Muscle of back (tissue), 11 donors: ENCODE measurements around the gene KCNE1. TPM values are rescaled to one million over a fixed set of nuclear protein-coding genes. Genes with fewer than 3 reads are reported as not detected.
"Not testable (repeated sequence)": the region's sequence is repeated elsewhere in the genome, so short reads cannot be mapped to it uniquely, and the experiment has no call there.

ENCODE experiments used
- DNase-seq, 3 donors: peaks; one replicate each; pipeline versions ENCODE4 v3.0.0 to v3.0.0-alpha.2; 2013
- polyA plus RNA-seq, 10 donors: library from polyadenylated mRNA; unstranded; fragments of 120-200 nt; gene quantifications; one replicate each; pipeline ENCODE4 v1.2.1, GENCODE V29; 2013; ENCODE audit not compliant: insufficient read length in 10 of 10

The KCNE1 gene
- polyA plus RNA-seq, 10 donors, result 0.15 to 0.83 (median 0.35) TPM; not detected in 1

DNA sequence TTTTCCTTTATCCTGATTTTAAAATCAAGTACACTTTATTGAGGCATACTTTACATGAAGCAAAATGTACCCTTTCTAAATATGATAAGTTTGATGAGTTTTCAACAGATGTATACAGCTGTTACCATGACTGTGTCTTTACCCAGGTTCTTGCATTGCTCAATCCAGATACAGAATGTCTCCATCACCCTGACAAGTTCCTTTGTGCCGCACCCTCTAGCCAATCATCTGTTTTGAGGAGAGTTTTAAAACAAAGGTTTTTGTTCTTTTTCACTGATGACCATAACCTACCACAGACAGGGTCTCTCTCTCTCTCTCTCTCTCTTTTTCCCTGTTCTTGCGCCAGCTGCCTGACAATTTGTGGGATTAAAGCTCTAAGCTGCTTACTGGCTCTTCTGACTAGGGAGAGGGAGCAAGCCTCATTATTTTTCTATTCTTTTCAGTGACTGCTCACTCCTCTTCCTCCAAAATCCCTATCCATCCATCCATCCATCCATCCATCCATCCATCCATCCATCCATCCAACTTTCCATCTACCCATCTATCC lies 1.2 kb upstream of the KCNE1 start:
- no peak for DNase-seq

DNA sequence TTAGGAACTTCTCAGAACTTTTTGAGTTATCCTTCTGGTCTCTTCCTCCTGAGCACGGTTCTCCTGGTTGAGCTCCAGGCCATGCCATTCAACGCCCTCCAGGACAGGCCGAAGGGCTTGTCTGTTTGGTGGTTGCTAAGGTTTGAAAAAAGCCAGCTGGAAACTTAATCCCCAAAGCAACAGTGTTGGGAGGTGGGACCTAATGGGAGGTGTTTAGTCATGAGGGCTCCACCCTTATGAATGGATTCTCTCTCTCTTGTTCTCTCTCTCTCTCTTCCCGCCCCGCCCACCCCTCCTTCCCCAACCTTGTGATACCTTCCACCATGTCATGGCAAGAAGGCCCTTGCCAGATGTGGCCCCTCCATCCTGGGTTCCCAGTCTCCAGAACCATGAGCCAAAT lies 829 bp downstream of the KCNE1 start:
- DNase-seq, result no peak

DNA sequence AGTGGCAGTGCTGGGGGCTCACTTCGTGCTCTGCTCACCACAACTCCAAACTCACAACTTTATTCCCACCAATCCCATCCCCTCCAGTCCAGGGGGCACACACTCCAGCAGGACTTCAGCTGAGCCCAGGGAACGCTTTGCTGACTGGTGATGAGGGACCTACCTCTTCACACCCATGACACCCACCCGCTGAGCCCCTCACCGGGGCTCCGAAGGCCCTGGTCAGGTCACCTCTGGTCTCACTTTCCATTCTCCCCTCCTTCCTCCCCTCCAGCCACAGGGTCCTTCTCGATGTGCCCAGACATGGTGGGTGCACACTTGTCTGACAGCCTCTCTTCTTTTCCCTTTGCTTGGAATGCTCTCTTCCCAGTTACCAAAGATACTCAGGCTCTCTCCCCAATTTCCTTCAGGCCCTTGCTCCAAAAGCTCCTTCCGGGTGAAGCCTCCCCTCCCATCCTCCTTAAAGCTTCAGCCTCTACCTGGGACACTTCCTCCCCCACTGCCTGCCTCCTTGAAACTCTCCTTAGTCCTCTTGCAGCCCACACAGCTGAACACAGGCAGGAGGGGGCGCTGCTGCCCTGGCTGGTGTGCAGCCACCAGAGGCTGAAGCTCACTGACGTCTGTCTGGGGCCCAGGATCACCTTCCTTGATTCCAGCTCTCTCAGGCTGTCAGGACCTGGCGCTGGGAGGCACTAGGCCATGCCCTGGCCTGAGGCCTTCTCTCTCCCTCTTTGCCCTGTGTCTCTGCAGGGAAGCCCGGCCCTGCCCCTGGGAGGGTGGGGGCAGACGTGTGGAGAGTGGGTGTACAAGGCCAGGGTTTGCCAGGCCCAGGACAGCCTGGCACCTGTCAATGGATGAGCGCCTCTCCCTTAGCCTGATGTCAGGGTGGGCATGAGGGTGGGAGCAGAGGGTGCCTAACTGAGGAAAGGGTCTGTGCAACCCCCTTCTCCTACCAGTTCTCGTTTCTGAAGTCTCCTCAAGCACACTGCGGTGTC lies 1.6 kb downstream of the KCNE1 start:
- DNase-seq, result peak in 1 of 3 donors; percentile 57

DNA sequence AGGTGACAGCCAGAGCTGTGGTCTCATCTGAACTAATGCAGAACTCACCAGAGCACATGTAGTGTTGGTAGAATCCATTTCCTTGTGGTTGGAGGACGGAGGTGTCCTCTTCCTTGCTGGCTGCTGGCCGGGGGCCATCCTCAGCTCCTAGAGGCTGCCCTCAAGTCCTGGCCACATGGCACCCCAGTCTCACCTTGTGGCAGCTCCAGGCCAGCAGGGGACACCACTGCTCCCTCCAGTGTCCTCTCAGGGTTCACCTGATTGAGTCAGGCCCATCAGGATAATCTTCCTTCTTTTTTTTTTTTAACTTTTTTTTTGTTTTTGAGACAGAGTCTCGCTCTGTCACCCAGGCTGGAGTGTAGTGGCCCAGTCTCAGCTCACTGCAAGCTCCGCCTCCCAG lies 2.9 kb downstream of the KCNE1 start:
- DNase-seq, result no peak

DNA sequence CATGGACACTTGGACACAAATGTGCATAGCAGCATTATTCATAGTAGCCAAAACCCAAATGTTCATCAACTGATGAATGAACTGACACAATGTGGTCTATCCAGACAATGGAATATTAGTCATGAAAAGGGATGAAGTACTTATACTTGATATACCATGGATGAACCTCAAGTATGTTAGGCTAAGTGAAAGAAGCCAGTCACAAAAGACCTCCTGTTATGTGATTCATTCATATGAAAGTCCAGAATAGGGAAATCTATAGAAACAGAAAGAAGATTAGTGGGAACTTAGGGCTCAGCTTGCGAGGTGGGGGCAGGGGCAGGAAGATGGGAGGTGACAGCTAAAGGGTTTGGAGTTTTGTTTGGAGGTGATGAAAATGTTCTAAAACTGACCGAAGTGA lies 7.4 kb downstream of the KCNE1 start:
- no peak for DNase-seq

DNA sequence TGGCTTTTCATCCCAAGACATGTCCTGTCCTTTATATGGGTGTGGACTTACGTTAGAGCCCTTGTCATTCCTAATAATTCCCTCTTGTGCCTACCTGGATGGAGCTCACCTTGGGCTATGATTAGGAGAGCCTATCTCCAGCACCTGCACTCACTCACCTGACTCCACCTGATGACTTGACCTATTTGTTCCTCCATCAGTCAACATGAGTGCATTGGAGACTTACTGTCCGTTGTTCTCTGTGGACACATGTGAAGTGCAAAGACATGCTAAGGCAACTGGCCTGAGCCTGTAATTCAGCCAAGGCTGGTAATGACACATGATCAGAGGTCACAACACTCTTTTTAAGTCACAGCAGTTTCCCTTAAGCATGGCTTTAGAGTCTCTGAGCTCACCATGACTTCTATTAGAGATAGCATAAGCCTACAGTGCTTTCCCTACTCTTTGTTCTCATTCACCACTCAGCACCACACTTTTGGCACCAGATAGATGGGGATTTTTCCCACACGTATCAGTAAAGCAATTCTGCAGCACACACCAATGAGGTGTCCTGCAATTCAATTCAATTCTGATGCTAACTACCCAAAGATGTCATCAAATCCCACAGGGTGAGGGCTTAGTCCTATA lies 9.4 kb downstream of the KCNE1 start:
- no peak for DNase-seq

DNA sequence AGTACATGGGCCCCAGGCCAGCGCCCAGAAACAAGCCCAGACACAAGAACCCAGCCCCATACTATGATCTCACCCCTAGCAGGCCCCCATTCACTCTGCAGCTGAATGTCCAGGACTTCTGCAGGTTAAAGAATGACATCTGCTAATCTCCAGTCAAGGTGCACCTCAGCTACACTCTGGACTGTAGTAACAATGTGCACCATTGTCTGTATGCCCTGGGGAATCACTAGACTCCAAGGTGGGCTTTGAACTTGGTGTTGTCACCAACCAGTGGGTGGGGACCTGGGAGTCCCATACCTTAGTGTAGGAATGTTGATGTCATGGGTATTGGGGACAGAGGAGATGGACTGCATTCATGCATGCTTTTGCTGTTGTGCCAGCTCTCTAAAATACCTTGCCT lies 10.3 kb downstream of the KCNE1 start:
- DNase-seq, result no peak

DNA sequence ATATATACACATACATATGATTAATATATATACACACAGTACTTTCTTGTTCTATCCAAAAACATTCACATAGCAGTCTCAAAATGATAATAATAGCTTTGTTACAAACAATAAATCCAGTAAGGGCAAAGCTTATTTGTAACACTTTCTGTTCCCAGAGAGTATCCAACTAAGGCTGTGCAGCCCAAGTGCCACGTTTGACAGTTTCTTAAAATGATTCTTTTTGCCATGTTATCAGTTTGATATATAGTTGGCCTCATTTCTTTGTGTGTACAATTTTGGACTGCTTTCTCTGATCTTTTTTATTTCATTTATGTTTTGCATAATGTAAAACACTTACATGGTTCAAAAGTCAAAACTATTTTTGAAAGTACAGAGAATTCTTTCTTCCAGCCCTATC lies 11.8 kb downstream of the KCNE1 start:
- no peak for DNase-seq

DNA sequence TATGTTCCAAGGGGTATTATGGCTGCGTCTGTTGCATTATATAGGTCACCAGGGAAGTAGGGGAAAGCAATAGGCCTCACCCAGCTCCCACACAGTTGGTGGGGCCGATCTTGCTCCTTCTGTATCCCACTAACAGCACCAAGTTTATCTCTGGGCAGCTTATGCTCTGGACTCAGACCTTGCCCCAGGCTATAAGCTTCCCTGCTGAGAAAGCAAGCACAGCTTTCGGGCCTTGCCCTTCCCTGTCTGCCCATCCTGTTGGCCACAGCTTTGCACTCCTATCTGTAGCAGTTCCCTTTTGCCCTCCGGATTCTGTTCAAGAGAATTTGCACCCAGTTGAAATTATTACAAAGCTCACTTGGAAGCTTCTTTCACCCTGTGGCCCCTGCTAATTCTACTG lies 12.9 kb downstream of the KCNE1 start:
- no peak for DNase-seq

DNA sequence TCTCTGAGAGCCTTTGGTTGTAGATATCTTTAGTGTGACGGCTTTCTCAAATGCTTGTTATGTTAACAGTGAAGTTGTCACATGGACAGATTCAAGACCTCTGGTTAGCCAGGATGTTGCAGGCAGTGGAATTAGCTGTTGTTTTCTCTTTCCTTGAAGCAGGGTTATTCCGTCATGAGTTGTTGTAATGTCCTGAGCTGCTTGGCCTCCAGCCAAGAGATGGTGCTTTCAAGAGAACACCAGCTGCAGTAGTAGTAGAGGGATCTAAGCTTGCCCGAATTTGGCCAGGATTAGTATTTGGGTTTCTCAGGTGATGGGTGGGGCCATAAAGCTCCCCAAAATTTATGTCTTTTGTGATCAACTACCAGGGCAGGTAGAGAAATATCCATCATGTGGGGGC lies 13.4 kb downstream of the KCNE1 start:
- DNase-seq, result no peak

DNA sequence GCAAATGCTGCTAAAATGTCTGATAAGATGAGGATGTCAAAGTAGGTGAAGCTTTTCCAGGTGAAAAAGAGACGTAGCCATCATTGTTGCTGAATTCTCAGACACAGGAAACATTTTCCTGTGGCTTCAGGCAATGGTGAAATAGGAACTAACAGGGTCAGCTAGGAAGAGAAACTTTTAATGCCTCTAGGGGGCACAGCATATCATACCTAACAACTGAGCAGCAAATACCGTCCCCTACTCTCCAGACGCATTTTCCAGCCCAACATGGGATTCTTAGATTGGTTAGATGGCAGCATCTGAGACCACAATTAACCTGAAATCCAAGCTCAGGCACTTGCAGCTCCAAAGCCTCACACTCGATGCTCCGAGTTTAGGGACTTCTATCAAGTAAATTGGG lies 28.2 kb downstream of the KCNE1 start:
- DNase-seq, result not testable (repeated sequence)

DNA sequence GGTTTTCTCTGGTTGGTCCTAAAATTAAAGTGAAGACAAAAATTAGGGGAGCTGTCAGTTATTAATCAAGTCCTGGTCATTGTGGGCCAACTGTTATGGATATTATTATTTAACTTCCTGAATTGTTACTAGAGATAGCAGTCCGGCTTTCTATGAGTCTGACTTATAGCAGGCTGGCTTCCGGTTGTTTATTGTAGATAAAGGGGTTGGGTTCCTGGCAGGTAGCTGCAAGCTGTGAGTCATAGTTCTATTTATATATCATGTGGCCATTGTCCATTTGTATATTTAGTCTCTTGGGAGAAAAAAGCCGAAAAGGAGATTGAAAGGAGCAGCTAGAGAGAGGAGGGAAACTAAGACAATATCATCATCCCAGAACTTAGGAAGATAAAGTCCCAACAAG lies 28.6 kb downstream of the KCNE1 start:
- not testable (repeated sequence) for DNase-seq

DNA sequence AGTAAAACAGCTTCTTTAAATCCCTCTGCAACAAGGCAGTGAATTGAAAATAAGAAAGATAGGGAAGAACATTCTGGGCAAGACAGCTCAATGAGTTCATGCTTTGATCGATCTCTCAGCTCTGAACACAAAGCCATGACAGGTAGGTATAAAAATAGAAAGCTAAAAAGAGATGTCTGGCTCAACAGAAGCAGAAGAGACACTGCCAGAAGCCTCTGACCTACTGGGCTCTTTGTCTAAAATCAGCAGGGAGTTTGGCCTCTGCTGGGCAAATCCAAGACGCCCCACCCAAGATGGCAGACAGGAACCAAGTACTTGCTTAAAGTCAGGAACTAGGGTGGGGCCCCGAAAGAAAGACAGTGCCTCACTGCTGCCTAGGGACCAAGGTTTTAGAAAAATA lies 44.7 kb downstream of the KCNE1 start:
- not testable (repeated sequence) for DNase-seq

DNA sequence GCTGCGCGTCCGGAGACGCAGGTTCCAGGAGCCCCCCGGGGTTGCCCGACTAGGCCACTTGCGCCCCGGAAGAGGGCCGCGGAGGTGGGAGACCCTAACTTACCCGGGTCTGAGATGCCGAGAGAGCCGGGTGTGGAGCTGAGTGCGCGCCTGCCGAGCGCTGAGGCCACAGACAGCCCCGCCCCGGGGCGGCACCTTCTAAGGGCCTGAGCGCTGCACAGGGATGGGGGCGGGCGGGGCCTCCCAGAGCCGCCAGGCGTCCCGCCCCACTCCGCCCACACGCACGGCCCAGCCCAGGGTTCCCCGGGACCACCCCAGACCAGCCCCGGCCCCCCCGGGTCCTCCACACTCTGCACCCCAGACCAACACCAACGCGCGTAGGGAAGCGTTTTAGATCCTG lies 52.6 kb downstream of the KCNE1 start:
- not testable (repeated sequence) for DNase-seq

DNA sequence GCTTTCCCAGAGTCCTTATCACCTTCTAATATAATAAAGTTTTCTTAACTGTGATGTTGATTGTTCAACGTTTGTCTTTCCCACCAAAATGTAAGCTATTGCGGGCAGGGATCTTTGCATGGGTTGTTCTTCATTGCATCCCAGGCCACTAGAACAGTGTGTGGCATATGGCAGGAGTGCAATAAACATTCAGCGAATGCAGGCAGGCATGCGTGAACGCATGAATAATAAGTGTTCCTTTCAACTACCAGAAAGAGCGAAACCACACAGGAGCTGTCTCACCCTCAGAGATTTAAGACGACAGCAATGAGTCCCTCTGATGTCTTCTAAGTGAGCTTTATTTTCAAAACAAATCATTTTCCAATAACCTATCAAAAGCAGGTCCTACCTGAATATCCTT lies 53.7 kb downstream of the KCNE1 start:
- not testable (repeated sequence) for DNase-seq

DNA sequence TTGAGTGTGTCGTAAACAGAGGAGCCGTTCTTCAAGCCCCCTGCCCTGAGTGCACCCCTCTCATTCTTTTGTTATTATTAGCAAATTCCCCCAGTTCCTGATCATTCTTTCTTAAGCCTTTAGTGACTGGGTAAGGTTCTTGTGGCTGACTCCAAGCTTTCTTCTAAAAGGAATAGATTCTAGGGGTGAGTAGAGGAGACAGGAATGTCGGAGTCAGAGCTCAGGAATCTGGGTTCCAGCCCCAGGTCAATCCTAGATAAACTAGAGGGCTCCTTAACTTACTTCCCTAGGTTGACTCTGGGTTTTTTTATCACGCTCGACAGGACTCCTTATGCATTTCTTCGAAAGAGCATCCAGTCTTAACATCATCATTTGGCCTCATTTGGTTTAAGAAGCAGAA lies 55.8 kb downstream of the KCNE1 start:
- DNase-seq, result not testable (repeated sequence)

DNA sequence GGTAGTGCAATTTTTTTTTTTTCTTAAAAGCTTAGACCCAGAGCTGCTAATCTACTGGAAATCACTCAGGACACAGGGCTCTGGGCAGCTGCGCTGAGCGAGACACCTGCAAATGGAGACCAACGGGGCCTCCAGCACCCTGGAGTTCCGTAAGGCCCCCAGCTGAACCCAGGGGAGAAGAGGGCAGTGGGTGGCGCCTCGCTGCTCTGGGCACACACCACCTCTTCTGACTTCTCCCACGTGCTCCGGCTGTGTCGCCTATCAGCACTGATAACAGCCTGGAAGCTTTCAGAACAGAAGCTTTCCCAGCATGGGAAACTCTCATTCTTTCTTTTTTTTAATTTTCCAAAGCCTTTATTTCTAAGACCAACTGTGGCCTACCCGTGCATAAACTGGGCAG lies 56.4 kb downstream of the KCNE1 start:
- DNase-seq, result not testable (repeated sequence)

DNA sequence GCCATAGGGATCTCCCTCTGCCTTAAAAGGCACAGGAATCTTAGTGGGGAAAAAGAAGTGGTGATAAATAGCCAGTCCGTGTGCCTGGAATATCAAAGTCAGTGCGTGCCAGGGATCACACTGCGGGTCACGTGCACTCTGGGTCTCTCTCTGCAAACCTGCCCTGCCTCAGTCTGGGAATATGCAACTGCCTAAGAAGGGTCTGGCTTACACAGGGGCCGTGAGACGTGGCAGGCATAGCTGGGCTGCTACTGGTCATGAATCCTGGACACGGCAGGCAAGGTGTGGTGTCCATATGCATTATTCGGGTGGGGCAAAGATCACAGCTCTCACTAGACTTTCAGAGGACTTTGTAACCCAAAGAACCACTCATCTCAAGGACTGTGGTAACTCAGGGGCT lies 65.0 kb downstream of the KCNE1 start:
- DNase-seq, result not testable (repeated sequence)

DNA sequence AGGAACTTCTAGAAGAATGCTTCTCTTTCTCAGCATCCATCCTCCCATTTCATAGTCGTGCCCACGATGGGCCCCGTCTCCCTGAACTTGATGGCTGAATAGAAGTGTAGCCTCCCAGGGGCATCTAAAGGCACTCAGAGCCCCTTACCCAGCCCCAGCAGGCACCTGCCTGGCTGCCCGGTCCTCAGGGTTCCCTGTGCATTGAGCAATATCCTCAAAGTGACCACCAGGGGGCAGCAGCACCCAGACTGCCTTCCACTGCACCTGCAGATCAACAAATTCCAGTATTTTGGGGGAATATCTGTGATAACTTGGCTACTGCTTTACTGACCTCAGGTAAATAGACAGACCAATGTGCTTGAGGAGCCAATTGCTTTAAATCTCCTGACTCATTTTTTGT lies 68.5 kb downstream of the KCNE1 start:
- DNase-seq, result not testable (repeated sequence)

DNA sequence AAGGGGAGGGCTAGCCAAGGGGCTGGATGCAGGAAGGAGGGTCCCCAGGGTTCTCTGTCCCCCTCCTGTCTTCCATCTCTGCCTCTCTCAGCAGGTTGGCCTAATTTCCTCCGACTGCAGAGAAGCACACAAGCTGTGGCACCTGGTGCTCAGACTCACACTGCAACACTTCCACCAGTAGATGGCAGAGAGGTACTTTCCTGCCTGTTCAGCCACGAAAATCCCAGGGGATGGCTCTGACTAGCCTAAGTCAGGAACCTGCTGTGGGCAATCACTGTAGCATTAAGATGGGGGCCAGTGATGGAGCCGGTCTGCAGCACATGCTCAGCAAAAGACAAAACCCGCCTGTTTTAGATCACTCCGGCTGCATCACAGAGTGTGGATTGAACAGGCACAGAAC lies 82.3 kb downstream of the KCNE1 start:
- DNase-seq, result not testable (repeated sequence)

DNA sequence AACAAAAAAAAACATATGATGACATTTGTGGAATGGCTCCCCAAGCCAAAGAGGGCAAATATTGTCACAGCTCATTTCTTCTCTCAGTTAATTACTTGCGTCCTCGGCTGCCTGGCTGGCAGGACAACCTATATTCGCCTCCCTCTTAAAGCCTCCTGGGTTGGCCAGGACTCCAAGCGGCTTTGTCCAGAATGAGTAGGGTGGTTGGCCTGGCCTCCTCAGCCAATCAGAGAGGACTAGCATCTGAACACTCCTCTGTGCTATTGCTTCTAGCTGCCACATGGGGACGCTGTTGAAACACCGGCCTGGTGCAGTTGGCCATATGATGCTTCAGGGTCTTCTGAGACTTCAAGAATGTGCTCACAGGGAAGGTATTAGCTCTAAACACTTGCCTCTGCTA lies 83.6 kb downstream of the KCNE1 start:
- DNase-seq, result not testable (repeated sequence)

DNA sequence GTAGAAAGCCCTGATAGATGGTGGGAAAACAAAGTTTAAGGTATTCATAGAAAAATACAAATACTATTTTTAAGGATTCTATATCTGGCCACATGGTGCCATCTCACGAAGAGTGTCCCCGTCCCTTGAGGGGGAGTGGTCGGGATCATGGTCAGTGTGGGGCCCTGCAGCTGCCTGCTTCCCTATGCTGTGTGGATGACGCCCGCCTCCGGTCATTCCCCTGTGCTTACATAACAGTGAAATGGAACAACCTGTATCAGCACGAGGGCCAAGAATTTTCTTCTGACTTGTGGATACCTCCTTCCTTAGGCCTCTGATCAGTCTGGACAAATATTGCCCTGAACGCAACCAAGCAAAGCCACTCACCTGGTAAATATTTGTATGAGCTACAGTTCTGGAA lies 84.7 kb downstream of the KCNE1 start:
- DNase-seq, result not testable (repeated sequence)

DNA sequence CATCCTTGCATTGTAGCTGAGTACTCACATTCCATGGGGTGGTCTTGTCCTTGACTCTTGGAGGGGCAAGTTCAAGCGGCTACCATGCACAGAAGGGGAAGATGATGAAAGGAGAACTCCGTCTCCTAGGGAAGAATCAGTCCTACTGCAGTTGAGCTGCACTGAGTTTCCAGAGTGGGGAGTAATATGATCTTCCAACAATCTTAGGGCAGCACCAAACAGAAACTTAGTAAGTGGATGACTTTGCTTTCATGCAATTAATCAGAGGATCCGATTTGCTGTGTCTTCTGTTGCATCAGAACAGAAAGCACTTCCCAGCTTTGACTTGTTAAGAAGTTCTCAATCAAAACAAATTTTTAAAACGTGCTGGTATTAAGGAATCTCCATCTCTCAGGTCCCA lies 88.2 kb downstream of the KCNE1 start, which contains the start of gene SMIM34:
Gene SMIM34, minus strand, starts transcription at position 147 of the 400 bp plus-strand sequence. Its CDS starts 112 bp downstream, at position 35.
- DNase-seq, result not testable (repeated sequence)
